HEK293 (cell line): ENCODE results near the gene THUMPD2.

Experiments
- CTCF ChIA-PET: fragments of 350-600 bp; formaldehyde crosslinking; extraction: SDS; loops from one replicate; lab custom pipeline; 2021; ENCODE audit warnings: antibody characterized with exemption; lab: Yijun Ruan, JAX
- POLR2A ChIA-PET: fragments of 300-600 bp; formaldehyde crosslinking; extraction: SDS; loops from one replicate; lab custom pipeline; 2020; ENCODE audit warnings: antibody characterized with exemption, inconsistent platforms; lab: Yijun Ruan, JAX
- H3K27ac ChIP-seq: fragments of 200-500 bp; sonication (Bioruptor generic); 2 replicates; pipeline ENCODE4 v1.5.1; 2014; ENCODE audit warnings: low read depth, low read length, control low read depth, inconsistent platforms; ENCODE audit errors: extremely low read depth
- H3K36me3 ChIP-seq, 2 experiments: fragments of 200-500 bp in 1 of 2; sonication (Bioruptor generic) in 1 of 2; 1 replicate in 1 of 2; 2 replicates in 1 of 2; pipeline ENCODE4 v1.5.1; 2014 to 2017; ENCODE audit warnings: inconsistent platforms in 2 of 2, low read length in 2 of 2; ENCODE audit not compliant: control insufficient read depth in 2 of 2, insufficient read depth in 1 of 2
- H3K4me1 ChIP-seq: fragments of 200-500 bp; sonication (Bioruptor generic); 2 replicates; pipeline ENCODE4 v1.5.1; 2014; ENCODE audit warnings: mild to moderate bottlenecking, low read length, inconsistent platforms; ENCODE audit not compliant: control insufficient read depth, insufficient read depth
- H3K4me3 ChIP-seq: 2 replicates; pipeline ENCODE4 v1.5.1; 2011; ENCODE audit warnings: low read depth, mild to moderate bottlenecking, control low read depth, low read length, moderate library complexity
- H3K9me3 ChIP-seq: fragments of 200-500 bp; sonication (Bioruptor generic); 2 replicates; pipeline ENCODE4 v1.5.1; 2014; ENCODE audit warnings: low read depth, low read length, inconsistent platforms; ENCODE audit not compliant: control insufficient read depth, insufficient read depth
- HOXC10 ChIP-seq: sonication (generic); formaldehyde crosslinking; IDR thresholded peaks from 2 replicates; pipeline ENCODE4 v1.8.1; 2023; ENCODE audit warnings: mild to moderate bottlenecking, missing genetic modification reagents
- HOXD13 ChIP-seq: sonication (generic); formaldehyde crosslinking; IDR thresholded peaks from 2 replicates; pipeline ENCODE4 v1.8.0; 2022; ENCODE audit warnings: missing genetic modification reagents, borderline replicate concordance
- KLF7 ChIP-seq: fragments of 450-650 bp; formaldehyde crosslinking; IDR thresholded peaks from 2 replicates; pipeline ENCODE4 v1.5.1; 2016; ENCODE audit warnings: missing biosample characterization, missing genetic modification characterization, borderline replicate concordance
- MYNN ChIP-seq: fragments of 450-650 bp; formaldehyde crosslinking; IDR thresholded peaks from 2 replicates; pipeline ENCODE4 v1.5.1; 2016; ENCODE audit warnings: missing biosample characterization, missing genetic modification characterization, borderline replicate concordance
- PRDM10 ChIP-seq: fragments of 450-650 bp; formaldehyde crosslinking; IDR thresholded peaks from 2 replicates; pipeline ENCODE4 v1.5.1; 2016; ENCODE audit warnings: missing biosample characterization, missing genetic modification characterization
- TRIM28 ChIP-seq: IDR thresholded peaks from 2 replicates; pipeline ENCODE4 v1.6.1; 2011; ENCODE audit warnings: low read length, control low read depth, borderline replicate concordance
- WT1 ChIP-seq: fragments of 450-650 bp; formaldehyde crosslinking; IDR thresholded peaks from 2 replicates; pipeline ENCODE4 v1.5.1; 2016; ENCODE audit warnings: missing biosample characterization, missing genetic modification characterization
- ZNF184 ChIP-seq: fragments of 450-650 bp; IDR thresholded peaks from 2 replicates; pipeline ENCODE4 v1.5.1; 2018; ENCODE audit warnings: missing biosample characterization, mild to moderate bottlenecking, missing genetic modification characterization
- ZNF266 ChIP-seq: fragments of 450-650 bp; formaldehyde crosslinking; IDR thresholded peaks from 2 replicates; pipeline ENCODE4 v1.5.1; 2016; ENCODE audit warnings: missing biosample characterization, missing genetic modification characterization, low read depth
- ZNF449 ChIP-seq: fragments of 450-650 bp; formaldehyde crosslinking; IDR thresholded peaks from 2 replicates; pipeline ENCODE4 v1.5.1; 2017; ENCODE audit warnings: missing biosample characterization, mild to moderate bottlenecking, missing genetic modification characterization, moderate library complexity
- ZNF529 ChIP-seq: fragments of 450-650 bp; formaldehyde crosslinking; IDR thresholded peaks from 2 replicates; pipeline ENCODE4 v1.5.1; 2017; ENCODE audit warnings: missing genetic modification characterization, missing biosample characterization; ENCODE audit not compliant: insufficient replicate concordance
- ZNF548 ChIP-seq: fragments of 450-650 bp; formaldehyde crosslinking; IDR thresholded peaks from 2 replicates; pipeline ENCODE4 v1.5.1; 2016; ENCODE audit warnings: missing biosample characterization, missing genetic modification characterization
- ZNF555 ChIP-seq: fragments of 450-650 bp; formaldehyde crosslinking; conservative IDR thresholded peaks from 2 replicates; pipeline ENCODE4 v1.5.1; 2017; ENCODE audit warnings: missing biosample characterization, mild to moderate bottlenecking, missing genetic modification characterization, inconsistent platforms
- TF ChIP-seq, protein P1 (sequence below): fragments of 450-650 bp; formaldehyde crosslinking; IDR thresholded peaks from 2 replicates; pipeline ENCODE4 v1.5.1; 2017; ENCODE audit warnings: missing biosample characterization, missing genetic modification characterization
- TF ChIP-seq, protein P2 (sequence below): fragments of 450-650 bp; formaldehyde crosslinking; IDR thresholded peaks from 2 replicates; pipeline ENCODE4 v1.5.1; 2016; ENCODE audit warnings: missing biosample characterization, missing genetic modification characterization
- TF ChIP-seq, protein P3 (sequence below): fragments of 450-650 bp; formaldehyde crosslinking; IDR thresholded peaks from 2 replicates; pipeline ENCODE4 v1.5.1; 2016; ENCODE audit warnings: missing biosample characterization, missing genetic modification characterization

THUMPD2 gene

GRCh38 chr2:39762448-39762847, 16.6 kb downstream of the THUMPD2 start:
- Histone ChIP-seq H3K9me3 (no peaks in the 10 kb centered on the region), H3K4me3 (no peak overlapping the region), H3K4me1 (no peaks in the 10 kb centered on the region), H3K36me3 (peaks cover 67 to 78% of the 10 kb centered on the region in 2 experiments), H3K27ac (no peak overlapping the region)
- TF ChIP-seq, protein P1, sequence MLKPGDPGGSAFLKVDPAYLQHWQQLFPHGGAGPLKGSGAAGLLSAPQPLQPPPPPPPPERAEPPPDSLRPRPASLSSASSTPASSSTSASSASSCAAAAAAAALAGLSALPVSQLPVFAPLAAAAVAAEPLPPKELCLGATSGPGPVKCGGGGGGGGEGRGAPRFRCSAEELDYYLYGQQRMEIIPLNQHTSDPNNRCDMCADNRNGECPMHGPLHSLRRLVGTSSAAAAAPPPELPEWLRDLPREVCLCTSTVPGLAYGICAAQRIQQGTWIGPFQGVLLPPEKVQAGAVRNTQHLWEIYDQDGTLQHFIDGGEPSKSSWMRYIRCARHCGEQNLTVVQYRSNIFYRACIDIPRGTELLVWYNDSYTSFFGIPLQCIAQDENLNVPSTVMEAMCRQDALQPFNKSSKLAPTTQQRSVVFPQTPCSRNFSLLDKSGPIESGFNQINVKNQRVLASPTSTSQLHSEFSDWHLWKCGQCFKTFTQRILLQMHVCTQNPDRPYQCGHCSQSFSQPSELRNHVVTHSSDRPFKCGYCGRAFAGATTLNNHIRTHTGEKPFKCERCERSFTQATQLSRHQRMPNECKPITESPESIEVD, result 0 out of 2 replicates have a peak, but pooled peaks have one; percentile 24
- TF ChIP-seq ZNF548 (tag by site-specific recombination), result no peak
- no peak for TF ChIP-seq HOXD13
- no peak for TF ChIP-seq KLF7 (tag by site-specific recombination)
- TF ChIP-seq, protein P2, sequence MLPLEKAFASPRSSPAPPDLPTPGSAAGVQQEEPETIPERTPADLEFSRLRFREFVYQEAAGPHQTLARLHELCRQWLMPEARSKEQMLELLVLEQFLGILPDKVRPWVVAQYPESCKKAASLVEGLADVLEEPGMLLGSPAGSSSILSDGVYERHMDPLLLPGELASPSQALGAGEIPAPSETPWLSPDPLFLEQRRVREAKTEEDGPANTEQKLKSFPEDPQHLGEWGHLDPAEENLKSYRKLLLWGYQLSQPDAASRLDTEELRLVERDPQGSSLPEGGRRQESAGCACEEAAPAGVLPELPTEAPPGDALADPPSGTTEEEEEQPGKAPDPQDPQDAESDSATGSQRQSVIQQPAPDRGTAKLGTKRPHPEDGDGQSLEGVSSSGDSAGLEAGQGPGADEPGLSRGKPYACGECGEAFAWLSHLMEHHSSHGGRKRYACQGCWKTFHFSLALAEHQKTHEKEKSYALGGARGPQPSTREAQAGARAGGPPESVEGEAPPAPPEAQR (tag by site-specific recombination), result no peak
- TF ChIP-seq, protein P3, sequence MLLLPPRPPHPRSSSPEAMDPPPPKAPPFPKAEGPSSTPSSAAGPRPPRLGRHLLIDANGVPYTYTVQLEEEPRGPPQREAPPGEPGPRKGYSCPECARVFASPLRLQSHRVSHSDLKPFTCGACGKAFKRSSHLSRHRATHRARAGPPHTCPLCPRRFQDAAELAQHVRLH, result 0 out of 2 replicates have a peak, but pooled peaks have one; percentile 14
- no peak for TF ChIP-seq MYNN (tag by site-specific recombination)
- no peak for TF ChIP-seq ZNF555 (tag by site-specific recombination)
- TF ChIP-seq ZNF529, result no peak
- POLR2A ChIA-PET, result no interaction called here
- CTCF ChIA-PET, result no interaction called here

GRCh38 chr2:39757156-39757555, 21.9 kb downstream of the THUMPD2 start:
- CTCF ChIA-PET, result interaction anchor here (0.6 kb wide), 1 partner anchor 27 kb away, joined by 3 read pairs; no protein-coding TSS in a partner anchor
- Histone ChIP-seq H3K9me3 (no peaks in the 10 kb centered on the region), H3K36me3 (peaks cover 70 to 92% of the 10 kb centered on the region in 2 experiments; a peak in 2 of 3 replicates), H3K4me1 (no peaks in the 10 kb centered on the region)
- no peak for TF ChIP-seq PRDM10 (tag by site-specific recombination)
- TF ChIP-seq ZNF184 (tag by site-specific recombination), result no peak
- TF ChIP-seq HOXC10, result no peak
- no peak for TF ChIP-seq ZNF266 (tag by site-specific recombination)
- no peak for TF ChIP-seq TRIM28
- TF ChIP-seq ZNF449 (tag by site-specific recombination), result no peak
- no peak for TF ChIP-seq WT1 (tag by site-specific recombination)
- TF ChIP-seq, all 188 proteins: peak for 0
- no peak overlapping the region for H3K4me3 ChIP-seq
- POLR2A ChIA-PET, result no interaction called here
- no peak overlapping the region for H3K27ac ChIP-seq
